ENCODE data around the gene LYPD6B. TPM values are rescaled to one million over a fixed set of nuclear protein-coding genes. Genes with fewer than 3 reads are reported as not detected.

LYPD6B gene
- total RNA-seq, 1 experiment from 2014 or later = 6.1 TPM

DNA sequence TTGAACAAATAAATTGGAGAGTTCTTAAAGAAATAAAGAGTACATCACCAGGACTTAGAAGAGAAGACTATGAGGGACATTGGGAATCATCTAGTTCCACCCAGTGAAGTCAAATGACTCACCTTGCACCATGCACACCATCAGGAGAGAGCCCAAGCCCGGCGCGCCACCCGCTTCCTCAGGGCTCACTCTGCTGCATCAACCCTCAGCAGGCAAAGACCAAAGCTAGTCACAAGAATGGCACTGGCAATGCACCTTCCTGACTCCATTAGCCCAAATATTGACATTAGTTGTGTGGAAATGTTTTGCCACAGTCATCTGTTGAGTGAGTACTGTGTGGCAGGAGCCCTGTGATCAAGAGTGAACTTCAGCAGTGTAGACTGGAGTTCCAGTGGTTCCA, 7.1 kb upstream of the LYPD6B start:
- no TSS peak for BruUV-seq (replicated peaks)
- H3K27me3 ChIP-seq (ENCODE audit: insufficient read depth, low read length) = peaks cover 16% of the 10 kb centered on the region; the same call in 1 of the 2 replicates
- no peak for TF ChIP-seq FOSL1 (IDR thresholded peaks at IDR 0.05; ENCODE audit: low read depth)
- TF ChIP-seq ELF1 (IDR thresholded peaks at IDR 0.05; ENCODE audit: borderline replicate concordance, low read depth) = no peak
- TF ChIP-seq SIN3A (IDR thresholded peaks at IDR 0.05; ENCODE audit: low read depth) = no peak
- DNase-seq (ENCODE audit: low read depth, low spot score) (no peak), ATAC-seq (no peak)
- no peaks in the 10 kb centered on the region for H4K20me1 ChIP-seq (ENCODE audit: insufficient read depth)
- no peaks in the 10 kb centered on the region for H3K79me2 ChIP-seq (ENCODE audit: insufficient read depth, low read length)
- ChIA-PET CTCF (no interaction called here), RAD21 (ENCODE audit: low non-redundant PET in 1 of 2, low total read pairs in 2 of 2, uncharacterized antibody in 2 of 2, unreplicated experiment in 2 of 2) (no interaction called here), POLR2A (no interaction called here)
- H2AFZ ChIP-seq (ENCODE audit: low read depth, low read length, poor library complexity, severe bottlenecking) = no peak overlapping the region
- H3K9ac ChIP-seq (ENCODE audit: low read length) = no peak overlapping the region
- no peaks in the 10 kb centered on the region for H3K9me3 ChIP-seq (ENCODE audit: control insufficient read depth in 1 of 2, insufficient read depth in 1 of 2, low read depth in 1 of 2, low read length in 2 of 2)
- H3K9me2 ChIP-seq (ENCODE audit: insufficient read depth) = no peaks in the 10 kb centered on the region
- no peaks in the 10 kb centered on the region for H3K36me3 ChIP-seq (ENCODE audit: control insufficient read depth in 1 of 2, insufficient read depth in 2 of 2, low read length in 2 of 2)
- intact Hi-C loops (cut with micrococcal nuclease) = no loop called here
- no peak overlapping the region for H3K27ac ChIP-seq (ENCODE audit: low read depth, low read length)
- H3K4me2 ChIP-seq (ENCODE audit: low read length) = no peak overlapping the region
- no peak overlapping the region for H3K4me3 ChIP-seq (replicated peaks in 1 of 2; ENCODE audit: low read depth in 1 of 2, low read length in 2 of 2)
- H3K4me1 ChIP-seq (ENCODE audit: control insufficient read depth in 1 of 2, insufficient read depth in 2 of 2, low read length in 2 of 2) = peaks cover 0 to 7% of the 10 kb centered on the region in 2 experiments; a peak in 1 of 4 replicates

DNA sequence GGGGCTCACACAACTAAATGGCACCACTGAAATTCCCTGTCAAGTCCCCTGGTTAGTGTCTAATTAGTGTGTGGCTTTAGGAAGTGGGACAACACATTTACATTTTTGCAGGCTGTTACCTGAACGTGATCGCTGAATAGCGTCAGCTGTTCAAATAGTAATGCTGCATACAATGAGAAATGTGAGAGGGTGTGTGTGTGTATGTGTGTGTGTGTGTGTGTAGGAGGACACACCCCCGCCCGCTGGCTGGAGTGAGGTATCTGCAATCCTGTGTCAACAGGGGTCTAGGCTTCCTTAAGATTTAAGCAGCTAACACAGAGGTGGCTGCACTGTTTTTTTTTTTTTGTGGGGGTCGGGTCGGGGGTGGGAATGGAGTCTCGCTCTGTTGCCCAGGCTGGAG, 4.8 kb upstream of the LYPD6B start:
- intact Hi-C loops (cut with micrococcal nuclease) = no loop called here
- no peak overlapping the region for H3K9ac ChIP-seq (ENCODE audit: low read length)
- ChIA-PET POLR2A (no interaction called here), RAD21 (ENCODE audit: low non-redundant PET in 1 of 2, low total read pairs in 2 of 2, uncharacterized antibody in 2 of 2, unreplicated experiment in 2 of 2) (no interaction called here), CTCF (interaction anchor here (4.8 kb wide), 1 partner anchor 17 kb away, joined by 23 read pairs; no protein-coding TSS in a partner anchor)
- peaks cover 5% of the 10 kb centered on the region; the same call in 1 of the 2 replicates for H3K27me3 ChIP-seq (ENCODE audit: insufficient read depth, low read length)
- H2AFZ ChIP-seq (ENCODE audit: low read depth, low read length, poor library complexity, severe bottlenecking) = no peak overlapping the region
- ATAC-seq = no peak
- no peaks in the 10 kb centered on the region for H3K9me2 ChIP-seq (ENCODE audit: insufficient read depth)
- no peaks in the 10 kb centered on the region for H4K20me1 ChIP-seq (ENCODE audit: insufficient read depth)
- no TSS peak for BruUV-seq (replicated peaks)
- no peak overlapping the region for H3K27ac ChIP-seq (ENCODE audit: low read depth, low read length)
- H3K79me2 ChIP-seq (ENCODE audit: insufficient read depth, low read length) = no peaks in the 10 kb centered on the region
- H3K9me3 ChIP-seq (ENCODE audit: control insufficient read depth in 1 of 2, insufficient read depth in 1 of 2, low read depth in 1 of 2, low read length in 2 of 2) = no peaks in the 10 kb centered on the region
- DNase-seq (ENCODE audit: low read depth, low spot score) = no peak
- no peak overlapping the region for H3K4me3 ChIP-seq (replicated peaks in 1 of 2; ENCODE audit: low read depth in 1 of 2, low read length in 2 of 2)
- peaks cover 0 to 10% of the 10 kb centered on the region in 2 experiments; a peak in 2 of 4 replicates for H3K4me1 ChIP-seq (ENCODE audit: control insufficient read depth in 1 of 2, insufficient read depth in 2 of 2, low read length in 2 of 2)
- H3K4me2 ChIP-seq (ENCODE audit: low read length) = no peak overlapping the region
- no peaks in the 10 kb centered on the region for H3K36me3 ChIP-seq (ENCODE audit: control insufficient read depth in 1 of 2, insufficient read depth in 2 of 2, low read length in 2 of 2)
- no peak for TF ChIP-seq POLR2AphosphoS5 (IDR thresholded peaks at IDR 0.05; ENCODE audit: low read depth, low read length)
- TF ChIP-seq FOSL1 (IDR thresholded peaks at IDR 0.05; ENCODE audit: low read depth) = no peak
- TF ChIP-seq SP1 (IDR thresholded peaks at IDR 0.05; ENCODE audit: low read depth) = no peak
- TF ChIP-seq, protein P1, sequence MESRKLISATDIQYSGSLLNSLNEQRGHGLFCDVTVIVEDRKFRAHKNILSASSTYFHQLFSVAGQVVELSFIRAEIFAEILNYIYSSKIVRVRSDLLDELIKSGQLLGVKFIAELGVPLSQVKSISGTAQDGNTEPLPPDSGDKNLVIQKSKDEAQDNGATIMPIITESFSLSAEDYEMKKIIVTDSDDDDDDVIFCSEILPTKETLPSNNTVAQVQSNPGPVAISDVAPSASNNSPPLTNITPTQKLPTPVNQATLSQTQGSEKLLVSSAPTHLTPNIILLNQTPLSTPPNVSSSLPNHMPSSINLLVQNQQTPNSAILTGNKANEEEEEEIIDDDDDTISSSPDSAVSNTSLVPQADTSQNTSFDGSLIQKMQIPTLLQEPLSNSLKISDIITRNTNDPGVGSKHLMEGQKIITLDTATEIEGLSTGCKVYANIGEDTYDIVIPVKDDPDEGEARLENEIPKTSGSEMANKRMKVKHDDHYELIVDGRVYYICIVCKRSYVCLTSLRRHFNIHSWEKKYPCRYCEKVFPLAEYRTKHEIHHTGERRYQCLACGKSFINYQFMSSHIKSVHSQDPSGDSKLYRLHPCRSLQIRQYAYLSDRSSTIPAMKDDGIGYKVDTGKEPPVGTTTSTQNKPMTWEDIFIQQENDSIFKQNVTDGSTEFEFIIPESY (IDR thresholded peaks at IDR 0.05; ENCODE audit: extremely low read depth, insufficient replicate concordance, low read length) = no peak
- TF ChIP-seq TCF7L2 (IDR thresholded peaks at IDR 0.05; ENCODE audit: borderline replicate concordance, extremely low read depth, insufficient read depth, insufficient read length) = no peak
- TF ChIP-seq EZH2 (IDR thresholded peaks at IDR 0.05) = no peak
- TF ChIP-seq SRF (IDR thresholded peaks at IDR 0.05; ENCODE audit: low read depth) = no peak
- TF ChIP-seq, protein P2, sequence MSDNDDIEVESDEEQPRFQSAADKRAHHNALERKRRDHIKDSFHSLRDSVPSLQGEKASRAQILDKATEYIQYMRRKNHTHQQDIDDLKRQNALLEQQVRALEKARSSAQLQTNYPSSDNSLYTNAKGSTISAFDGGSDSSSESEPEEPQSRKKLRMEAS (IDR thresholded peaks at IDR 0.05) = no peak
- TF ChIP-seq, protein P3, sequence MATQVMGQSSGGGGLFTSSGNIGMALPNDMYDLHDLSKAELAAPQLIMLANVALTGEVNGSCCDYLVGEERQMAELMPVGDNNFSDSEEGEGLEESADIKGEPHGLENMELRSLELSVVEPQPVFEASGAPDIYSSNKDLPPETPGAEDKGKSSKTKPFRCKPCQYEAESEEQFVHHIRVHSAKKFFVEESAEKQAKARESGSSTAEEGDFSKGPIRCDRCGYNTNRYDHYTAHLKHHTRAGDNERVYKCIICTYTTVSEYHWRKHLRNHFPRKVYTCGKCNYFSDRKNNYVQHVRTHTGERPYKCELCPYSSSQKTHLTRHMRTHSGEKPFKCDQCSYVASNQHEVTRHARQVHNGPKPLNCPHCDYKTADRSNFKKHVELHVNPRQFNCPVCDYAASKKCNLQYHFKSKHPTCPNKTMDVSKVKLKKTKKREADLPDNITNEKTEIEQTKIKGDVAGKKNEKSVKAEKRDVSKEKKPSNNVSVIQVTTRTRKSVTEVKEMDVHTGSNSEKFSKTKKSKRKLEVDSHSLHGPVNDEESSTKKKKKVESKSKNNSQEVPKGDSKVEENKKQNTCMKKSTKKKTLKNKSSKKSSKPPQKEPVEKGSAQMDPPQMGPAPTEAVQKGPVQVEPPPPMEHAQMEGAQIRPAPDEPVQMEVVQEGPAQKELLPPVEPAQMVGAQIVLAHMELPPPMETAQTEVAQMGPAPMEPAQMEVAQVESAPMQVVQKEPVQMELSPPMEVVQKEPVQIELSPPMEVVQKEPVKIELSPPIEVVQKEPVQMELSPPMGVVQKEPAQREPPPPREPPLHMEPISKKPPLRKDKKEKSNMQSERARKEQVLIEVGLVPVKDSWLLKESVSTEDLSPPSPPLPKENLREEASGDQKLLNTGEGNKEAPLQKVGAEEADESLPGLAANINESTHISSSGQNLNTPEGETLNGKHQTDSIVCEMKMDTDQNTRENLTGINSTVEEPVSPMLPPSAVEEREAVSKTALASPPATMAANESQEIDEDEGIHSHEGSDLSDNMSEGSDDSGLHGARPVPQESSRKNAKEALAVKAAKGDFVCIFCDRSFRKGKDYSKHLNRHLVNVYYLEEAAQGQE (IDR thresholded peaks at IDR 0.05; ENCODE audit: low read depth) = no peak
- TF ChIP-seq ELF1 (IDR thresholded peaks at IDR 0.05; ENCODE audit: borderline replicate concordance, low read depth) = no peak
- TF ChIP-seq RAD21 (IDR thresholded peaks at IDR 0.05; ENCODE audit: low read depth) = no peak
